Measurements from ENCODE around the gene TRPM8.

- no peak for TF ChIP-seq CTCF (IDR thresholded peaks at IDR 0.05)
- TF ChIP-seq EZH2 (IDR thresholded peaks at IDR 0.05) = no peak
- TF ChIP-seq EZH2phosphoT487 (IDR thresholded peaks at IDR 0.05) = no peak
These were observed 84.4 kb downstream of the TRPM8 start for GRCh38 chr2:234001380-234002160.

All from neural progenitor cell (in vitro differentiated cells).